GM12878 (cell line): ENCODE results near the gene ZBTB42. TPM values are rescaled to one million over a fixed set of nuclear protein-coding genes. Genes with fewer than 3 reads are reported as not detected.

Experiments
- ATAC-seq: fragments of 200-7000 bp; cut with Tn5 transposase; 3 replicates; pipeline ENCODE4 v1.9.1; 2020; ENCODE audit warnings: mild to moderate bottlenecking, moderate library complexity
- BruUV-seq: library from RNA; stranded (reverse); fragments of 400-500 nt; replicated peaks from 2 replicates; lab custom pipeline; 2021; lab: Mats Ljungman, UMichigan
- CTCF ChIA-PET: fragments of 300-600 bp; sonication (Branson Sonifier 250); formaldehyde crosslinking; extraction: SDS; loops from one replicate; lab custom pipeline; 2021; ENCODE audit warnings: inconsistent platforms; lab: Yijun Ruan, JAX
- POLR2A ChIA-PET: fragments of 350-600 bp; formaldehyde crosslinking; extraction: SDS; loops from one replicate; lab custom pipeline; 2021; ENCODE audit warnings: inconsistent platforms; lab: Charles Lee
- RAD21 ChIA-PET: fragments of 300-600 bp; sonication (Branson Sonifier 250); formaldehyde crosslinking; loops from one replicate; lab custom pipeline; 2023; ENCODE audit warnings: antibody characterized with exemption; ENCODE audit not compliant: unreplicated experiment; lab: Charles Lee
- SMC1A ChIA-PET: fragments of 300-600 bp; sonication (Branson Sonifier 250); formaldehyde crosslinking; loops from one replicate; lab custom pipeline; 2023; ENCODE audit not compliant: unreplicated experiment, uncharacterized antibody; lab: Charles Lee
- DNase-seq: peaks from one replicate; pipeline ENCODE4 v3.0.0-alpha.2; 2011; ENCODE audit warnings: low read depth, low spot score
- FAIRE-seq: peaks from 3 replicates; lab custom pipeline; 2011; peaks lifted over from hg19 to GRCh38; lab: Jason Lieb, UNC
- H2AFZ ChIP-seq: 2 replicates; pipeline ENCODE4 v1.6.0; 2011; ENCODE audit warnings: low read depth, low read length, control low read depth; ENCODE audit not compliant: control insufficient read depth
- H3K27ac ChIP-seq: 2 replicates; pipeline ENCODE4 v1.5.1; 2011; ENCODE audit warnings: control low read depth; ENCODE audit not compliant: control insufficient read depth, insufficient read depth
- H3K27me3 ChIP-seq, 2 experiments: replicated peaks in 1 of 2; 2 replicates each; pipeline versions ENCODE4 v1.6.0 to v1.6.1; 2011; ENCODE audit warnings: low read length in 1 of 2; ENCODE audit not compliant: control insufficient read depth in 2 of 2, insufficient read depth in 2 of 2
- H3K36me3 ChIP-seq, 2 experiments: 2 replicates each; pipeline ENCODE4 v1.5.1; 2011; ENCODE audit warnings: low read length in 1 of 2; ENCODE audit not compliant: control insufficient read depth in 2 of 2, insufficient read depth in 2 of 2
- H3K4me1 ChIP-seq: 2 replicates; pipeline ENCODE4 v1.6.1; 2011; ENCODE audit warnings: mild to moderate bottlenecking, low read length, moderate library complexity, mixed read lengths; ENCODE audit not compliant: control insufficient read depth, insufficient read depth
- H3K4me2 ChIP-seq: 2 replicates; pipeline ENCODE4 v1.6.0; 2011; ENCODE audit warnings: control low read depth; ENCODE audit not compliant: control insufficient read depth, insufficient read depth
- H3K4me3 ChIP-seq: fragments of 200-600 bp; sonication (generic); 2 replicates; pipeline ENCODE4 v1.5.1; 2016
- H3K79me2 ChIP-seq: 2 replicates; pipeline ENCODE4 v1.6.0; 2011; ENCODE audit warnings: low read length; ENCODE audit not compliant: control insufficient read depth, insufficient read depth
- H3K9ac ChIP-seq: 2 replicates; pipeline ENCODE4 v1.8.0; 2011; ENCODE audit warnings: low read length, control low read depth, mixed read lengths; ENCODE audit not compliant: control insufficient read depth, insufficient read depth
- H3K9me3 ChIP-seq: replicated peaks from 3 replicates; pipeline ENCODE4 v1.5.1; 2011; ENCODE audit warnings: mild to moderate bottlenecking, low read length; ENCODE audit not compliant: control insufficient read depth, insufficient read depth
- H4K20me1 ChIP-seq: 2 replicates; pipeline ENCODE4 v1.6.0; 2011; ENCODE audit not compliant: control insufficient read depth, insufficient read depth
- ATF7 ChIP-seq: fragments of 450-650 bp; IDR thresholded peaks from 2 replicates; pipeline ENCODE4 v1.6.1; 2016; ENCODE audit warnings: low read depth, mild to moderate bottlenecking
- CHD1 ChIP-seq: IDR thresholded peaks from 2 replicates; pipeline ENCODE4 v1.6.1; 2012; ENCODE audit warnings: low read depth, low read length, improper control_type of control experiment
- CREB1 ChIP-seq: IDR thresholded peaks from 2 replicates; pipeline ENCODE4 v1.6.1; 2012; ENCODE audit warnings: low read depth, mild to moderate bottlenecking, inconsistent platforms
- E4F1 ChIP-seq: fragments of 450-650 bp; IDR thresholded peaks from 2 replicates; pipeline ENCODE4 v1.6.1; 2018; ENCODE audit warnings: borderline replicate concordance, mild to moderate bottlenecking; ENCODE audit not compliant: partially characterized antibody
- ELK1 ChIP-seq: IDR thresholded peaks from 2 replicates; pipeline ENCODE4 v1.6.1; 2012; ENCODE audit warnings: low read depth, low read length, improper control_type of control experiment
- FOXM1 ChIP-seq: IDR thresholded peaks from 2 replicates; pipeline ENCODE4 v1.6.1; 2012; ENCODE audit warnings: low read depth, mild to moderate bottlenecking, inconsistent platforms, low read length, moderate library complexity
- HCFC1 ChIP-seq: fragments of 150-350 bp; IDR thresholded peaks from 2 replicates; pipeline ENCODE4 v1.6.1; 2014; ENCODE audit warnings: low read length
- IKZF1 ChIP-seq: fragments of 450-650 bp; conservative IDR thresholded peaks from 2 replicates; pipeline ENCODE4 v1.6.1; 2017; ENCODE audit warnings: antibody characterized with exemption, mild to moderate bottlenecking
- KDM1A ChIP-seq: fragments of 200-600 bp; sonication (generic); IDR thresholded peaks from 2 replicates; pipeline ENCODE4 v1.6.1; 2016; ENCODE audit warnings: borderline replicate concordance
- KLF5 ChIP-seq: fragments of 450-650 bp; IDR thresholded peaks from 2 replicates; pipeline ENCODE4 v1.6.1; 2014; ENCODE audit warnings: mild to moderate bottlenecking; ENCODE audit not compliant: partially characterized antibody
- NFYA ChIP-seq: IDR thresholded peaks from 2 replicates; pipeline ENCODE4 v1.6.1; 2011; ENCODE audit warnings: low read depth, mild to moderate bottlenecking, low read length, improper control_type of control experiment, borderline replicate concordance
- RAD51 ChIP-seq: fragments of 450-650 bp; IDR thresholded peaks from 2 replicates; pipeline ENCODE4 v1.6.1; 2016; ENCODE audit warnings: moderate library complexity, mild to moderate bottlenecking, inconsistent platforms
- SKIL ChIP-seq: fragments of 450-650 bp; IDR thresholded peaks from 2 replicates; pipeline ENCODE4 v1.6.1; 2017; ENCODE audit warnings: mild to moderate bottlenecking, low read depth, inconsistent platforms; ENCODE audit not compliant: poor library complexity, severe bottlenecking
- USF2 ChIP-seq: IDR thresholded peaks from 2 replicates; pipeline ENCODE4 v1.6.1; 2011; ENCODE audit warnings: low read depth, low read length, improper control_type of control experiment, borderline replicate concordance
- WGBS: methylation state at CpG from one replicate; pipeline ENCODE4 v1.1.6; 2016; ENCODE audit warnings: low lambda C conversion rate; ENCODE audit not compliant: insufficient replicate concordance, insufficient coverage; ENCODE audit errors: missing lambda C conversion rate; 5-methylcytosine and 5-hydroxymethylcytosine counted together
- in situ Hi-C: fragments of 300-500 bp; cut with MboI; formaldehyde crosslinking; loops from 9 replicates; pipeline ENCODE4 v1.14.3; 2018; ENCODE audit warnings: mixed read lengths
- intact Hi-C: fragments of 100-400 bp; cut with micrococcal nuclease; formaldehyde crosslinking; loops from one replicate; pipeline ENCODE4 v1.14.2; 2022; ENCODE audit not compliant: unreplicated experiment
- polyA plus RNA-seq, 11 experiments: library from polyadenylated mRNA; depleted of rRNA in 4 of 11; unstranded in 6 of 11; stranded (reverse) in 5 of 11; fragments of >200 nt; fragmentation: Nextera tagmentation in 4 of 11; fragmentation: Illumina TruSeq in 1 of 11; extraction: Ambion mirVana in 4 of 11; extraction: Trizol in 1 of 11; gene quantifications; 1 replicate in 1 of 11; 2 replicates in 10 of 11; pipeline versions ENCODE4 v1.2.1 to v1.2.3, GENCODE V29; 2011 to 2016; ENCODE audit warnings: inconsistent platforms in 2 of 11, missing spikeins in 2 of 11, low read depth in 1 of 11
- total RNA-seq, 4 experiments: library from RNA; depleted of rRNA in 3 of 4; stranded (reverse); fragments of >200 nt in 3 of 4; fragmentation: Illumina TruSeq in 1 of 4; extraction: Trizol in 1 of 4; gene quantifications; 2 replicates each; pipeline versions ENCODE4 v1.2.1 to v1.2.3, GENCODE V29; 2013 to 2021

The ZBTB42 gene
- total and polyA plus RNA-seq, 10 of the 15 experiments (the other 5 are each of a cell fraction or from before 2014, with no cell fraction given): 0.05 to 1.2 (median 0.37) TPM; not detected in 2

GRCh38 chr14:104782086-104782807 is 18.7 kb upstream of the ZBTB42 start:
- ChIA-PET CTCF (no interaction called here), POLR2A (no interaction called here), RAD21 (no interaction called here), SMC1A (no interaction called here)
- no peaks in the 10 kb centered on the region for H3K4me1 ChIP-seq
- no peaks in the 10 kb centered on the region for H3K27me3 ChIP-seq
- FAIRE-seq (no peak), DNase-seq (no peak), ATAC-seq (no peak)
- peaks cover 0 to 2% of the 10 kb centered on the region in 2 experiments; a peak in 2 of 4 replicates for H3K36me3 ChIP-seq
- no peaks in the 10 kb centered on the region for H4K20me1 ChIP-seq
- in situ Hi-C loops: no loop called here
- no peaks in the 10 kb centered on the region for H3K79me2 ChIP-seq
- WGBS: 91% methylated on average over 14 of the region's 28 CpGs
- intact Hi-C loops: no loop called here
- no peak overlapping the region for H3K4me2 ChIP-seq
- no peak overlapping the region for H3K27ac ChIP-seq
- H2AFZ ChIP-seq: no peak overlapping the region
- H3K9ac ChIP-seq: no peak overlapping the region
- TF ChIP-seq FOXM1 (no peak), USF2 (no peak), CREB1 (no peak), ELK1 (no peak), ATF7 (no peak), KLF5 (no peak), HCFC1 (no peak), SKIL (no peak), RAD51 (no peak), NFYA (no peak), IKZF1 (no peak), CHD1 (no peak), E4F1 (no peak), KDM1A (no peak)
- no peaks in the 10 kb centered on the region for H3K9me3 ChIP-seq
- H3K4me3 ChIP-seq: no peak overlapping the region
- no TSS peak for BruUV-seq
